HG02938 (cell line): ENCODE measurements around the gene RAB4B.
"Not testable (repeated sequence)": the region's sequence is repeated elsewhere in the genome, so short reads cannot be mapped to it uniquely, and the experiment has no call there.

Experiments used
- ATAC-seq: cut with Tn5 transposase; IDR thresholded peaks from one replicate; pipeline ENCODE4 v1.9.1; 2021; ENCODE audit warnings: mild to moderate bottlenecking, moderate library complexity; ENCODE audit not compliant: unreplicated experiment

Gene RAB4B

GRCh38 chr19:40801426-40802299 is 23.6 kb downstream of the RAB4B start:
- ATAC-seq: no peak

GRCh38 chr19:40802300-40803169 is 24.5 kb downstream of the RAB4B start:
- no peak for ATAC-seq

GRCh38 chr19:40803170-40803856 is 25.3 kb downstream of the RAB4B start:
- no peak for ATAC-seq

- ATAC-seq: no peak
These were observed 26.1 kb downstream of the RAB4B start for GRCh38 chr19:40803857-40804782.

- no peak for ATAC-seq
These were observed 26.8 kb downstream of the RAB4B start for GRCh38 chr19:40804783-40805242.

GRCh38 chr19:40805258-40805868 is 27.3 kb downstream of the RAB4B start:
- no peak for ATAC-seq

- ATAC-seq: no peak
These were observed 28.5 kb downstream of the RAB4B start for GRCh38 chr19:40806423-40807146.

GRCh38 chr19:40807147-40808020 is 29.3 kb downstream of the RAB4B start:
- ATAC-seq: no peak

- no peak for ATAC-seq
These were observed 29.9 kb downstream of the RAB4B start for GRCh38 chr19:40808021-40808325.

- no peak for ATAC-seq
These were observed 30.4 kb downstream of the RAB4B start for GRCh38 chr19:40808497-40808896.

- ATAC-seq: no peak
These were observed 31.5 kb downstream of the RAB4B start for GRCh38 chr19:40809358-40810086.

GRCh38 chr19:40810160-40810559 is 32.1 kb downstream of the RAB4B start:
- ATAC-seq: no peak

- not testable (repeated sequence) for ATAC-seq
These were observed 32.8 kb downstream of the RAB4B start for GRCh38 chr19:40810649-40811408.

- no peak for ATAC-seq
These were observed 33.7 kb downstream of the RAB4B start for GRCh38 chr19:40811478-40812341.

GRCh38 chr19:40812571-40812970 is 34.5 kb downstream of the RAB4B start:
- ATAC-seq: not testable (repeated sequence)

GRCh38 chr19:40813182-40813581 is 35.1 kb downstream of the RAB4B start:
- no peak for ATAC-seq
